Transverse colon (tissue), 3 donors: ENCODE results near the gene TENT4B.

Source experiments
- CTCF ChIP-seq, 5 experiments: fragments of 200-600 bp in 3 of 5; fragments of 450-650 bp in 2 of 5; sonication (generic) in 3 of 5; IDR thresholded peaks; 1 replicate in 2 of 5; 2 replicates in 3 of 5; pipeline ENCODE4 v1.5.1; 2016 to 2017; ENCODE audit warnings: antibody characterized with exemption in 5 of 5, inconsistent platforms in 3 of 5, mild to moderate bottlenecking in 2 of 5, moderate library complexity in 1 of 5
- EP300 ChIP-seq: sonication (generic); formaldehyde crosslinking; IDR thresholded peaks from one replicate; pipeline ENCODE4 v1.6.1; 2017; ENCODE audit warnings: antibody characterized with exemption, low read depth
- POLR2A ChIP-seq: fragments of 450-650 bp; IDR thresholded peaks from one replicate; pipeline ENCODE4 v1.6.1; 2016; ENCODE audit warnings: antibody characterized with exemption, mild to moderate bottlenecking, moderate library complexity

GRCh38 chr16:50235581-50235980, 82.5 kb downstream of the TENT4B start:
- no peak for TF ChIP-seq POLR2A
- no peak for TF ChIP-seq CTCF (IDR thresholded peaks at IDR 0.05)
- TF ChIP-seq EP300: no peak
